Stomach (tissue), 4 donors: Measurements from ENCODE around the gene PDIA6.

Experiments
- CTCF ChIP-seq, 7 experiments: fragments of 450-650 bp in 4 of 7; fragments of 200-600 bp in 3 of 7; sonication (generic) in 3 of 7; IDR thresholded peaks; one replicate each; pipeline ENCODE4 v1.5.1; 2016 to 2019; ENCODE audit warnings: antibody characterized with exemption in 7 of 7, control low read depth in 2 of 7, mild to moderate bottlenecking in 1 of 7
- POLR2A ChIP-seq, 4 donors: fragments of 450-650 bp; IDR thresholded peaks; one replicate each; pipeline ENCODE4 v1.6.1; 2016; ENCODE audit warnings: antibody characterized with exemption in 4 of 4, control low read depth in 2 of 4, mild to moderate bottlenecking in 1 of 4, moderate library complexity in 1 of 4
- POLR2AphosphoS5 ChIP-seq, 3 donors: sonication (generic); formaldehyde crosslinking; IDR thresholded peaks; one replicate each; pipeline ENCODE4 v1.6.1; 2016; ENCODE audit warnings: antibody characterized with exemption in 3 of 3

GRCh38 chr2:10830641-10831399 is 18.2 kb upstream of the PDIA6 start:
- TF ChIP-seq CTCF (IDR thresholded peaks at IDR 0.05) (no peak), POLR2AphosphoS5 (IDR thresholded peaks at IDR 0.05) (no peak), POLR2A (IDR thresholded peaks at IDR 0.05) (no peak)
